Upper lobe of left lung (tissue), 4 donors: Measurements from ENCODE around the gene SHROOM2.

Experiments
- EP300 ChIP-seq, 4 donors: sonication (generic); formaldehyde crosslinking; IDR thresholded peaks; one replicate each; pipeline ENCODE4 v1.5.1; 2017; ENCODE audit warnings: antibody characterized with exemption in 4 of 4, control low read depth in 2 of 4
- POLR2A ChIP-seq, 4 donors: fragments of 450-650 bp; IDR thresholded peaks; one replicate each; pipeline ENCODE4 v1.5.1; 2016 to 2017; ENCODE audit warnings: antibody characterized with exemption in 4 of 4, mild to moderate bottlenecking in 2 of 4
- POLR2AphosphoS5 ChIP-seq, 2 donors: sonication (generic); formaldehyde crosslinking; IDR thresholded peaks; one replicate each; pipeline ENCODE4 v1.5.1; 2017; ENCODE audit warnings: antibody characterized with exemption in 2 of 2
- TF ChIP-seq, protein P1 (sequence below), 6 experiments: fragments of 450-650 bp in 4 of 6; fragments of 200-600 bp in 2 of 6; sonication (generic) in 2 of 6; IDR thresholded peaks; one replicate each; pipeline ENCODE4 v1.5.1; 2016 to 2019; ENCODE audit warnings: antibody characterized with exemption in 6 of 6

DNA sequence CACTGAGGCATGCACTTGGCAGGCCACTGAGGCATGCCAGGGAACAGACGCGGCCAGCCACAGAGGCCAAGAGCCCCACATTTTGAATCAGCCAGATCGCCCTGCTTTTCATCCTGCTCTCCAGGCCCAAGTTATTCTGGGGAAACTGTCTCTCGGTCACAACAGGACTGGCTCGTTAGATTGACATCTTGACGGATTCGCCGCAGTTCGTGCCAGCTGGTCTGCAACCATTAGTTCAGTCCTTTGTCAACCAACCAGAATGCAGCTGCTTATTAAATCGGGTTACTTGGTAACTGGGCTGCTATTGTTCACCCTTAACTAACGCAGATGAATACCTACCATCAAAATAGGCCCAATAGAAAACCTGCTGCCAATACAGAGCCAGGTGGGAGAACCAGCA is 197.6 kb downstream of the SHROOM2 start:
- TF ChIP-seq, protein P1, sequence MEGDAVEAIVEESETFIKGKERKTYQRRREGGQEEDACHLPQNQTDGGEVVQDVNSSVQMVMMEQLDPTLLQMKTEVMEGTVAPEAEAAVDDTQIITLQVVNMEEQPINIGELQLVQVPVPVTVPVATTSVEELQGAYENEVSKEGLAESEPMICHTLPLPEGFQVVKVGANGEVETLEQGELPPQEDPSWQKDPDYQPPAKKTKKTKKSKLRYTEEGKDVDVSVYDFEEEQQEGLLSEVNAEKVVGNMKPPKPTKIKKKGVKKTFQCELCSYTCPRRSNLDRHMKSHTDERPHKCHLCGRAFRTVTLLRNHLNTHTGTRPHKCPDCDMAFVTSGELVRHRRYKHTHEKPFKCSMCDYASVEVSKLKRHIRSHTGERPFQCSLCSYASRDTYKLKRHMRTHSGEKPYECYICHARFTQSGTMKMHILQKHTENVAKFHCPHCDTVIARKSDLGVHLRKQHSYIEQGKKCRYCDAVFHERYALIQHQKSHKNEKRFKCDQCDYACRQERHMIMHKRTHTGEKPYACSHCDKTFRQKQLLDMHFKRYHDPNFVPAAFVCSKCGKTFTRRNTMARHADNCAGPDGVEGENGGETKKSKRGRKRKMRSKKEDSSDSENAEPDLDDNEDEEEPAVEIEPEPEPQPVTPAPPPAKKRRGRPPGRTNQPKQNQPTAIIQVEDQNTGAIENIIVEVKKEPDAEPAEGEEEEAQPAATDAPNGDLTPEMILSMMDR (IDR thresholded peaks at IDR 0.05), result no peak
- TF ChIP-seq POLR2A (IDR thresholded peaks at IDR 0.05), result no peak
- no peak for TF ChIP-seq POLR2AphosphoS5 (IDR thresholded peaks at IDR 0.05)
- no peak for TF ChIP-seq EP300 (IDR thresholded peaks at IDR 0.05)
